ENCODE data around the gene PSMC3IP. TPM values are rescaled to one million over a fixed set of nuclear protein-coding genes. Genes with fewer than 3 reads are reported as not detected.
"Not testable (repeated sequence)": the region's sequence is repeated elsewhere in the genome, so short reads cannot be mapped to it uniquely, and the experiment has no call there.

The PSMC3IP gene, protein sequence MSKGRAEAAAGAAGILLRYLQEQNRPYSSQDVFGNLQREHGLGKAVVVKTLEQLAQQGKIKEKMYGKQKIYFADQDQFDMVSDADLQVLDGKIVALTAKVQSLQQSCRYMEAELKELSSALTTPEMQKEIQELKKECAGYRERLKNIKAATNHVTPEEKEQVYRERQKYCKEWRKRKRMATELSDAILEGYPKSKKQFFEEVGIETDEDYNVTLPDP
- 10 to 100 TPM; 32.5 to 36.2 TPM for total RNA-seq

DNA sequence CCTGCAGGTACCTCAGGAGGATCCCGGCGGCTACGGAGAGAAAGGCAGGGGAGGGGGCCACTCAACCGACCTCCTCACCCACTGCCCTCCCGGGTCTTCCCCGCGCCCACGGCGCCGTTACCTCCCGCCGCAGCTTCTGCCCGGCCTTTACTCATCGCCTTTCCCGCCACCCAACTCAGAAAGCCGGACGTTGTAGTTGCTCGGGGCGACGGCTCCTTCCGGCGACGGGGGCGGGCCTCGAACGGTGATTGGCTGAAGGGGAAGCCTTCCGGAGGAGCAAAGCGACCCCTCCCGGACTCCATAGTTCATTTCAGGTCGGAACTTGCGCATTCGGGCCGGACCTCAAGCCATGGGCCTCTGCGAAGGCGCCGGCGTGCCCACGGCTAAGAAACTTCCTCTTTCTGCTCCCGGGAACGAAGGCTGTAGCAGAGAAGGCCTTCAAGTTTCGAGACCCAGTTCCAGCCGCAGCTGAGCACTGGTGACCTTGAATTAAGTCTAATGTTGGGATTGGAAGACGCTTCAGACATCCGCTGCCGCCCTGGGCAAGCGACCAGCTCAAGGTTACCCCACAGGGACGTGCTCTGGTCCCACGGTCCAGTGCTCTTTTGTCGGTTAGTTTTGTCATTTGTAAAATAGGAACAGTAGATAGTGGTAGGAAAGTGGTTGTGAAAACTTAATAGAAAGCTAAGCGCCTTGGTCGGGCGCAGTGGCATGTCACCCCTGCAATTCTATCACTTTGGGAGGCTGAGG is at the start of gene PSMC3IP:
TSS of gene PSMC3IP (minus strand) at position 198 of the 750 bp plus-strand sequence. CDS start at position 155, 43 bp downstream.
- H3K9me3 Mint-ChIP-seq = no peaks in the 10 kb centered on the region
- H3K4me1 Mint-ChIP-seq = peaks cover 35% of the 10 kb centered on the region
- peaks cover 42% of the 10 kb centered on the region for H3K36me3 Mint-ChIP-seq
- H3K4me3 Mint-ChIP-seq = peak within 1 kb of the TSS; percentile 98
- no peaks in the 10 kb centered on the region for H3K27me3 Mint-ChIP-seq
- peak; percentile 95 for DNase-seq
- H3K27ac Mint-ChIP-seq = peak within 1 kb of the TSS; percentile 97

DNA sequence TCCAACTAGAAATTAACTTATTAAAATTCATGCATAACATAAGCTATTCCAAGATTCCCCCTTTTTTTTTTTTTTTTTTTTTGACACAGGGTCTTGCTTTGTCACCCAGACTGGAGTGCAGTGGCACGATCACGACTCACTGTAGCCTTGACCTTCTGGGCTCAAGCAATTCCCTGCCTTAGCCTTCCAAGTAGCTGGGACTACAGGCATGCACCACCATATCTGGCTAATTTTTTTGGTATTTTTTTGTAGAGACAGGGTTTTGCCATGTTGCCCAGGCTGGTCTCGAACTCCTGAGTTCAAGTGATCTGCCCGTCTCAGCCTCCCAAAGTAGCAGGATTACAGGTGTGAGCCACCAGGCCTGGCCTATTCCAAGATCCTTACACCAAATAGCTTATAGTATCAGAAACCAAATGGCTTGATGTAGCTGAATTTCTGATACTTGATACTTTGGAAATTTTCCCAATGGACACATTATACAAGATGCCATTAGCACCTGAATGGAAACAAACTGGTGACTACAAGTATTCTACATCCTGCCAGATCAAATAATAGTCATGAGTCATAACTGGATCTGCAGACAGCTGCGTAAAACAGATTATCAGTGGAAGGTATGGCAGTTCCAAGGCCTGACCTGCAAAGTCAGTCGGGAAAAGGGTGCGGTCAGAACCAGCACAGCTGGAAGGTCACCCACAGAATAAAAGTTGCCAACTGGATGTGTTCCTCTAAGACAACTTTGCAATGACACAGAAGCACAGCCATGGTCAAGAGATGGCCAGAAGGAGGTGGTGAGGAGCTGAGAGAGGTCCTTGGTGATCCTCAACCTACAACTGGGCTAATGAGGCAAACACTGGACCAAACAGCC is 46.4 kb upstream of the PSMC3IP start:
- no peak overlapping the region for H3K27ac Mint-ChIP-seq
- peaks cover 4% of the 10 kb centered on the region for H3K27me3 Mint-ChIP-seq
- peaks cover 1% of the 10 kb centered on the region for H3K4me1 Mint-ChIP-seq
- no peaks in the 10 kb centered on the region for H3K9me3 Mint-ChIP-seq
- no peak overlapping the region for H3K4me3 Mint-ChIP-seq
- no peak for DNase-seq
- H3K36me3 Mint-ChIP-seq = no peaks in the 10 kb centered on the region

DNA sequence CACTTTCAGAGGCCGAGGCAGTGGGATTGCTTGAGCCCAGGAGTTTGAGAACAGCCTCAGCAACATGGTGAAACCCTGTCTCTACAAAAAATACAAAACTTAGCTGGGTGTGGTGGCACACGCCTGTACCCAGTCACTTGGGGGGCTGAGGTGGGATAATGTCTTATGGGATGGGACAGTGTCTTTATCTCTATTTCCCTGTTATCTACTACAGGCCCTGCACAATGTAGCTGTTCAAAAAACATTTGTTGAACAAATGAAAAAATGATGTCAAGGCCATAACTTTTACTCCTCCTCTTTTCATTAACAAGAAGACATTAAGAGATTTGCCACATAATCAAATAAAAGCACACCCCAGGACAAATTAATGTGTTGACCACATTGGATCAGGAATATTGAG is 45.7 kb upstream of the PSMC3IP start:
- DNase-seq = no peak
- H3K27me3 Mint-ChIP-seq = peaks cover 4% of the 10 kb centered on the region
- H3K36me3 Mint-ChIP-seq = no peaks in the 10 kb centered on the region
- H3K27ac Mint-ChIP-seq = no peak overlapping the region
- peaks cover 2% of the 10 kb centered on the region for H3K4me1 Mint-ChIP-seq
- H3K9me3 Mint-ChIP-seq = no peaks in the 10 kb centered on the region
- H3K4me3 Mint-ChIP-seq = no peak overlapping the region

DNA sequence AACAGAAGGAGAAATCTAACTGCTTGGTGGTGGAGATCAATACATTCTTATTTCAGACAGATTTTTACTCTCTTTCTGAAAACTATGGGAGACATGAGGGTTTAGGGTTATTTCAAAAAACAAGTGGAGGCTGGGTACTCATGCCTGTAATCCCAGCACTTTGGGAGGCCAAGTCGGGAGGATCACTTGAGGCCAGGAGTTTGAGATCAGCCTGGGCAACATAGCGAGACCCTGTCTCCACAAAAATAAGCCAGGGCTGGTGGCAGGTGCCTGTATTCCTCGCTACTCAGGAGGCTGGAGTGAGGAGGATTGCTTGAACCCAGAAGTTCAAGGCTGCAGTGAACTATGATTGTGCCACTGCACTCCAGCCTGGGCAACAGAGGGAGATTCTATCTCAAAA is 44.5 kb upstream of the PSMC3IP start:
- H3K4me3 Mint-ChIP-seq, H3K36me3 Mint-ChIP-seq, H3K27me3 Mint-ChIP-seq, H3K4me1 Mint-ChIP-seq, DNase-seq, H3K9me3 Mint-ChIP-seq, H3K27ac Mint-ChIP-seq: not testable (repeated sequence)

DNA sequence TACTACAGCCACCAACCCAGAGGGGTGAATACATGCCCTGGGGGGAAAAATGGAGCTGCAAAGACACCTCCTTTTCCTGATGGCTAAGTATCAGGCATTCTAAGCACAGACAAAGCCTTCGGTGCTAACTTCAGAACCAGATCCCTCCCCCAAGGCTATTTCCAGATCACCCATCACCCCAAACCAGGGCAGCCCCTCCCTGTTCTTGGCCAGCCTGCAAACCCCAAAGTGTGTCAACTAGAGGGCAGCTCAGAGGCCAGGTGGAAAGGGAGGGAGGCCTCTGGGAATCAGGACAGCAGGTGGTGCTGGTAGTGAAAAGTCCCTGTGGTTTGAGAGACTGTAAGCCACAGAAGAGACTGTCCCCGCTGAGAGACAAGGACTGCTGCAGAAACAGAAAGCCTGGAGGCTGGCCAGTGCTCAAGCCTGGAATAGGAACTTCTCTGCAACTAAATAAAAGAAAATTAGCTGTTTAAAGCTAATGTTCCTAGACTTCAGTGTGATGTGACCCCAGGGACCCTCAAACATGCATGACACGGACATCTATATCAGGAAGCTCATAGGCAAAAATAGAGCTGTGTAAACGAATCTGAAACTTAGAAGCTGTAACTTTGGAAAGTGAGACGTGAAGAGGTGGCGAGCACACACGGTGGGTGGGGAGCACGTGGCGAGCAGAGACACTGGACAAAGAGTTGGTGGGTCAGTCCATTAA is 41.1 kb upstream of the PSMC3IP start:
- no peak overlapping the region for H3K27ac Mint-ChIP-seq

DNA sequence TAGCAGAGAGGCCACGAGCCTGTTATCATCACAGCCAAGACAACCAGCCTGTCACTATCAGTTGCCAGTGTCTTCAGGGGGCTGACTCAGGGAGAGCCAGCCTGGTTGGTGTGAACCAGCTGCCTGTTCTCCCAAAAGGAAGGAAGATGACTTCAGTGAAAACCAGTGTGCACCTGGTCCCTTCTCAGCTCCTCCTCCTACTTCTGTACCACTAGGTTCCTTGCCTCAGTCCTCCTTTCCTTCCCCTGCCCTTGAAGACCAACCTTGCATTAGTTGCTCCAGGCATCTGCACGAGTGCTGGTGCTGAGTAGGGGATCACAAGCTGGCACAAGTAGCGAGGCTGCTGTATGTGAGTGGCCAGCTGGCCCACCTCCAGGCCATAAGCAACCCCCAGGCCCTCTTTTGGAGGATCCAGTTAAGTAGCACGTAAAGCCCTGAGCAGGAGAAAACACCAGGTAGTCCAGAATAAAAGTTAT is 40.5 kb upstream of the PSMC3IP start:
- DNase-seq = no peak
- Mint-ChIP-seq H3K27ac (no peak overlapping the region), H3K4me3 (no peak overlapping the region), H3K4me1 (peaks cover 2% of the 10 kb centered on the region), H3K36me3 (peaks cover 19% of the 10 kb centered on the region), H3K27me3 (no peaks in the 10 kb centered on the region), H3K9me3 (no peaks in the 10 kb centered on the region)

More for the DNA sequence above, 41.1 kb upstream of the PSMC3IP start:
- H3K4me3 Mint-ChIP-seq = no peak overlapping the region
- H3K27me3 Mint-ChIP-seq = no peaks in the 10 kb centered on the region
- H3K36me3 Mint-ChIP-seq = peaks cover 17% of the 10 kb centered on the region
- no peak for DNase-seq
- no peaks in the 10 kb centered on the region for H3K9me3 Mint-ChIP-seq
- H3K4me1 Mint-ChIP-seq = peaks cover 2% of the 10 kb centered on the region

DNA sequence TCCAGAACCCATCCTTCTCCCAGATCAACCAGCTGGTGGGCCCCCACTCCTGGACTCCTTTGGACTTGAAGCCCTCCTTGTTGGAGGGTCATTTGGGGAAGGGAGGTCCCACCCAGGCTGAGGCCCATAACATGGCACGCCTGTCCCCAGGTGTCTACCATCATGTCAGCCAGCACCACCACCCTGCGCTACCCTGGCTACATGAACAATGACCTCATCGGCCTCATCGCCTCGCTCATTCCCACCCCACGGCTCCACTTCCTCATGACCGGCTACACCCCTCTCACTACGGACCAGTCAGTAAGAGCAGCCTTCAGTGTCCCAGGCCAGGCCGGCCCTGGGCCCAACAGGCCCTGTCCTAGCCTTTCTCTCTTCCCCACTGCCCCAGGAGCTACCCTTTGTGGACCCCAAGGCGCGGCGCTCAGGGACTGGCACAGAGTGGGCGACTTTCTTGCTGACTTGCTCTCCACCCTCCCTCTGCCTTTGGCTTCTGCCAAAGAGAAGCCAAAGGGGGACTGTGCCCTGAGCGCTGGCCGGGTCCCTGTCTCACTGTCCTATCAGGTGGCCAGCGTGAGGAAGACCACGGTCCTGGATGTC is 36.3 kb upstream of the PSMC3IP start:
- Mint-ChIP-seq H3K4me3 (no peak overlapping the region), H3K9me3 (no peaks in the 10 kb centered on the region), H3K27me3 (no peaks in the 10 kb centered on the region), H3K36me3 (peaks cover 31% of the 10 kb centered on the region), H3K4me1 (peaks cover 2% of the 10 kb centered on the region), H3K27ac (no peak overlapping the region)
- DNase-seq = no peak

DNA sequence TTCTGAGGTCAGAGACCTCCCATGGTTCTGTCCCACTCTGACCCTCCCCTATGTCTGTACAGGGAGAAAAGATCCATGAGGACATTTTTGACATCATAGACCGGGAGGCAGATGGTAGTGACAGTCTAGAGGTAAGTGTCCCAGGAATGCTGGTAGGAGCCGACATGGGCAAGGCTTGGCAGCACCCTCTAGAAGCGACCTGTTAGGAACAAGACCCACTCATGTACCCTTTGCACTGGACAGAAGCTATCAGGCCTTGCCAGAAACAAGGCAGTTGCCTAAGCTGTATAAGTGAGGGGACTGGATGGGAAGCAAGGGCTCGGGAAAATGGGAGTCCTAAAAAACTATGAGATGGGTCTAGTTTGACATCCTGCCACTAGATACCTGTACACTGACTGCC is 34.5 kb upstream of the PSMC3IP start:
- Mint-ChIP-seq H3K36me3 (peaks cover 30% of the 10 kb centered on the region), H3K27ac (no peak overlapping the region), H3K4me1 (peaks cover 12% of the 10 kb centered on the region), H3K27me3 (no peaks in the 10 kb centered on the region), H3K4me3 (no peak overlapping the region), H3K9me3 (no peaks in the 10 kb centered on the region)
- DNase-seq = no peak

DNA sequence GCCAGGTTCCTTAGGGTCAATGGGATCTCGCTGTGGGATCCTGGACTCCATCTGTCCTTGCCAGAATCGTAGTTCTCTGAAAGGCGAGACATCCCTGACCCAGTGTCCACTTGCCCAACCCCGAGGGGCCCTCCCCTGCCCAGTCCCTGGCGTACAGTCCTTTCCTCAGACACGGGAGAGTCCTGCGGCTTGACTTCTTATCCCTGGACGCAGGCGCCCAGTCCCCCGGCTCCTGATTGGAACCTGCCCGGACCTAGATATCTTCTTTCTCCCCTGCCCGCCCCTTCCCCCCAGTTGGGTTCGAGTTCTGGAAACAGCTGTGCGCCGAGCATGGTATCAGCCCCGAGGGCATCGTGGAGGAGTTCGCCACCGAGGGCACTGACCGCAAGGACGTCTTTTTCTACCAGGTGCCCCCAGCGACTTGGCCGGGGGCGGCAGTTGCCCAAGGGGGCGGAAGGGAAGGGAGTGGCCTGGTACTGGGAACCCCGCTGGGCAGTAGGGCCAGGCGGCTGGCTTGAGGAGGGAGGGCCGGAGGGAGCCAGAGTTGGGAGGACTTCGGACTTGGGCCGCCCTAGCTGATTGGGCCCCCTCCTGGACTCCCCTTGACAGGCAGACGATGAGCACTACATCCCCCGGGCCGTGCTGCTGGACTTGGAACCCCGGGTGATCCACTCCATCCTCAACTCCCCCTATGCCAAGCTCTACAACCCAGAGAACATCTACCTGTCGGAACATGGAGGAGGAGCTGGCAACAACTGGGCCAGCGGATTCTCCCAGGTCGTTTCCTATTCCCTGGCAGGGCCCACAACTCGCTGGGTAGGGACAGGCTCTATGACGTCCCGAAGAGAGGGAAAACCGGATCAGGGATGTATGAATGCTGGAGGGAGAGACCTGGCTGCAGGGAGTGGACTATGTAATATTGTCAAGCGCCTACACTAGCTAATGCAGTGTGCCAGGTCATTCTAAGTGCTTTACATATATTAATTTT is 32.6 kb upstream of the PSMC3IP start:
- peak; percentile 21 for DNase-seq
- H3K9me3 Mint-ChIP-seq, H3K27me3 Mint-ChIP-seq: not testable (repeated sequence)
- Mint-ChIP-seq H3K27ac (peak overlapping the region; percentile 94), H3K36me3 (peaks cover 33% of the 10 kb centered on the region), H3K4me3 (peak overlapping the region; percentile 95), H3K4me1 (peaks cover 28% of the 10 kb centered on the region)

DNA sequence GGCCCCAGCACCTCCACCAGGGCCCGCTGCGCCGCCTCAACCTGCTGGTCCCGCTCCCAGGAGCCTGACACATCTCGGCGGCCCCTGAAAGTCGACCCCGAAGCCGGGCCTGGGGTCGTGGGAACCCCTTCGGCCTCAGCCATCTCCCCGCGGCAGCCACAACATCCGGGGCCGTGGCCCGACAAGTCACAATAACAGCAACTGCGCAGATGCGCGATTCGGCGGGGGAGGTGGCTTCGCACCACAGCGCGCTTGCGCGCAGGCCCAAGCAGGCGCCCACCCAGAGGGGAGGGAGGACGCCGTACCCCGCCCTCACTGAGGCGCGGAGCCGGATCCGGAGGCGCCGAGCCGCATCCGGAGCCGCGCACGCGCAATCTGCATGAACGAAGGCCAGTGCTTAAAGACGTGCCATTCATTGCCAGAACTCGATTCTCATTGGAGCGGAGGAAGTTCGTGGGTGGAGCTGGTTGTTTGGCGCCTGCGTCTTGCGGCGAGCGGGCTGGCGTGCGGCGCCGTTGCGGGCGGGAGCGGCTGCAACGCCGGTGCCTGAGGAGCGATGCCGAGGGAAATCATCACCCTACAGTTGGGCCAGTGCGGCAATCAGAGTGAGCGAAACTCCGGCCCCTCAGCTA is 31.8 kb upstream of the PSMC3IP start, which contains the start of the genes RETREG3 and TUBG1:
TSS of gene RETREG3 (minus strand) at position 193 of the 632 bp plus-strand sequence. CDS start at position 143, 50 bp downstream.
TSS of gene TUBG1 (plus strand) at position 502 of the 632 bp plus-strand sequence. CDS start at position 557, 55 bp downstream.
- peaks cover 29% of the 10 kb centered on the region for H3K36me3 Mint-ChIP-seq
- peak; percentile 100 for DNase-seq
- no peaks in the 10 kb centered on the region for H3K9me3 Mint-ChIP-seq
- H3K27ac Mint-ChIP-seq = peak within 1 kb of the TSS; percentile 94
- no peaks in the 10 kb centered on the region for H3K27me3 Mint-ChIP-seq
- H3K4me1 Mint-ChIP-seq = peaks cover 36% of the 10 kb centered on the region
- peak within 1 kb of the TSS; percentile 95 for H3K4me3 Mint-ChIP-seq

DNA sequence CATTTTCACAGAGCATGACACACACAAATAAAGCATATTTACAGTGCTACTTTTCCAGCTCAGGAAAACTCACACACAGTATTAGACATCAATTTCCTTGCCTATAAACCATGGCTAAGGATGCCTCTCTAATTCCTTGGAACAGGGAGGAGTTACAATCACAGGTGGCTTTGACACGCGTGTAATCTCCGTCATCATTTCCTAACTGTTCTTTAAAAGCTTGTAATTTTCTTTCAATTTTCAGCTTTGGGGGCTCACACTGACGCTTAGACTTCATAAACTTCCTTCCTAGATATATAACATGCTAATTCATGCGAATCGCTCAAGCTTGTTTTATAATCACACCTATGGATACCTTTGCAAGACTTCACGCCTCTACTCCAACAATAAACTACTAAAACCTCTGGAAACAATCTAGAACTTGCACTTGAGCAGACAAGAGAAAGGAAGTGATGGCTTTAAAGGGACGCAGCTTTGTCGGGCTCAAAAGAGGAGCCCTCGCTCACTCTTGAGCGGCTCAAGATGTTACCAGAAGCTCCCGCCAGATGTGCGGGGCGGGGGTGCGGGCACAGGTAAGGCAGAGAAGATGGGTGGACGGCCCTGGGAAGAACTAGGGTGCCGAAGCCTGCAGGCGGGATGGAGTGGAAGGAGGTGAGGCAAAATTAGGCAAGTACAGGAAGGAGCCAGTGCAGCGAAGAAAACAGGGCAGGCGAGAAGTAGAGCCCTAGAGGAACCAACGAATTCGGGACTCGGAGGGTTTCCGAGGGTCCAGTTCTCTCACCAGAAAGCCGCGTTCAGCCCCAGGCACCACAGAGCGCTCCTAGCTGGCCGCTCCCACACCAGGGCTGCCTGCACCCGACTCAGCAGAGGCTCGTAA is 31.0 kb upstream of the PSMC3IP start:
- Mint-ChIP-seq H3K27ac (peak overlapping the region; percentile 94), H3K4me3 (peak overlapping the region; percentile 95), H3K36me3 (peaks cover 22% of the 10 kb centered on the region), H3K27me3 (no peaks in the 10 kb centered on the region), H3K4me1 (peaks cover 40% of the 10 kb centered on the region), H3K9me3 (no peaks in the 10 kb centered on the region)
- no peak for DNase-seq

DNA sequence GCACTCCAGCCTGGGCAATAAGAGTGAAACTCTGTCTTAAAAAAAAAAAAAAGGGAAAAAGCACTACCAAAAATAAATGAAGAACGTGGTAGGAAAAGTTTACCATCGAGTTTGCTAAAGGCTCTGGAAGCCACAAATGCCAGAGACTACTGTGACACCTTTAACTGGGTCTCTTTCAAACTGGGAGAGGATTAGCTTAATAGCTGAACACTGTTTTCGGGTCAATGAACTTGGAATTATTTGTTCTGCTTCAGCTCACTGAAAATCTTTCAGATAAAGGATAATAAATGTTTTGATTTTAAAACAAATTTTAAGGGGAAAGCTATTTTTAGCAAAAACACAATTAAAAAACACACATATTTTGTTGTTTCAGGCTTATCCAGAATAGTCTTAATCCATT is 30.2 kb upstream of the PSMC3IP start:
- peaks cover 45% of the 10 kb centered on the region for H3K4me1 Mint-ChIP-seq
- no peaks in the 10 kb centered on the region for H3K27me3 Mint-ChIP-seq
- peaks cover 21% of the 10 kb centered on the region for H3K36me3 Mint-ChIP-seq
- peak overlapping the region; percentile 95 for H3K4me3 Mint-ChIP-seq
- DNase-seq = no peak
- H3K9me3 Mint-ChIP-seq = no peaks in the 10 kb centered on the region
- H3K27ac Mint-ChIP-seq = peak overlapping the region; percentile 67
